ENCODE data around the gene ERC2.

The ERC2 gene

DNA sequence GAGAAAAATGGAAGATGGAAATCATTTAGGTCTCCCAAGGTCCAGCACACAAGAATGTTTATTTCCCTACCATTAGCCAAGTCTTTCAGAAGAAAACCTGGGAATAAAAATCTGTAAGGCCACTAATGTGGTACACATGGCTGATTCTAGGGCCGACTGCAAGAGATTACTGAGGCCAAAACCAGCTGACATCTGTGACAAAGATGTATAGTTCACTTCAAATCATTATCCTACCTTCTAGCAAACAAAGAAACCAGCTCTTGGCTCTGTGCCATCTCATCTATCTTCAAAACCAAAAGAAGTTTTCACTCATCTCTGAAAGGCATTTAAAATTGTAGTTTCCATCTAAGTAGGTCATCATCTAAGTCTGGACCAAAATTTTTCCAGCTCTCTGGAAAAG, 43.9 kb downstream of the ERC2 start:
- no peak for DNase-seq

DNA sequence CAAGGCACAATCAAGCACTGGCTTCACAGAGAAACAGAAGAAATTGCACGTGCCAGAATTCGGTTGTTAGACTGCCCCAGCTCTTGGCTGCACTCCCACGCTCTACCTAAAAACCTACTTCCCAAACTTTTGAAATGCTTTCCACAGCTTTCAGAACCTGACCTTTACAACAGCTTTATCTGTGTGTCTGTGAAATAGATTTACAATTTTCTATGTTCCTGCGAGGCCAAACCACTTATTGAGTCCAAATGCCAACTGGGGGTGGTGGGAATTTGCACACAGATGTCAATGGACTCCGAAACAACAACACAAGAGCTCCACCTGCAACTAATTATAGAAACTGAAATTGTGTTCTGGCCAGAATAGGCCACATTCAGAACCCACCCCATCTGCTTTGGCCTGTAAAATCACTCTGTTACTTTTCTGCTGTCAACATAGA, 44.6 kb downstream of the ERC2 start:
- no peak for DNase-seq

DNA sequence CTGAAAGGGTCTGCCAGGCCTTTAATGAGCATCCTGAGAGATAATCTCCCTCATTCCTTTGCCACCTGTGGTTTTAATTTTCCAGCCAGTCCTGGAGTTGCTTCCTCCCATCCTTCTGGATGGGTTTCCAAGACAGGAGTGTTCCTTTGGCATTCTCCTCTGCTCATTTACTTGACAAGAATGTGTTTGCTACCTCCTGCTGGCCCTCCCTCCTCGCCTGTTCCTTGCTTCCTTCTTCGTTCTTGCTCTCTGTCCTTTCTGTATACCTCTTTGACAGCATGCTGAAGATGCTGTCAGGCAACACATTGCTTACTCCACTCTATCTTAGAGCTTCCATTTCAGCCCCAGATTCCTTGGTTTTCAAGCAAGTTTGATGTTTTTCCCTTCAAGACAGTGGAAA, 46.0 kb downstream of the ERC2 start:
- no peak for DNase-seq

- DNase-seq = no peak
Observed at GRCh38 chr3:56421205-56421604, 47.1 kb downstream of the ERC2 start.

- DNase-seq = no peak
Observed at GRCh38 chr3:56415652-56416051, 52.6 kb downstream of the ERC2 start.

- DNase-seq = no peak
Observed at GRCh38 chr3:56413911-56414310, 54.4 kb downstream of the ERC2 start.

- DNase-seq = no peak
Observed at GRCh38 chr3:56411166-56411565, 57.1 kb downstream of the ERC2 start.

DNA sequence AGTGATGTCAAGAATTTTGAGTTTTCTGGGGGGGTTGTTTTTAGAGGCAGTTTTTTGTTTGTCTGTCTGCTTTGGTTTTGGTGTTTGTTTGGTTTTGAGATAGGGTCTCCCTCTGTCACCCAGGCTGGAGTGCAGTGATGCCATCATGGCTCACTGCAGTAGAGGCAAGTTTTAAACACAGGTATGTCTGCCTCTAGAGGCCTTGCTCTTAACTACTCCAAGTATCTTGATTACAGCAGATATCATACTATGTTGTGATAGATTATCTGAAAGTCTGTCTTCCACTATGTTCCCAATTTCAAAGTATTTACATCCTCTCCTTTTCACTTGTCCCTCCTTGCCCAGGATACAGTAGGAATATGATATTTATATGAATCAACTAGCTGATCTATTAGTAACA, 57.7 kb downstream of the ERC2 start:
- DNase-seq = no peak

DNA sequence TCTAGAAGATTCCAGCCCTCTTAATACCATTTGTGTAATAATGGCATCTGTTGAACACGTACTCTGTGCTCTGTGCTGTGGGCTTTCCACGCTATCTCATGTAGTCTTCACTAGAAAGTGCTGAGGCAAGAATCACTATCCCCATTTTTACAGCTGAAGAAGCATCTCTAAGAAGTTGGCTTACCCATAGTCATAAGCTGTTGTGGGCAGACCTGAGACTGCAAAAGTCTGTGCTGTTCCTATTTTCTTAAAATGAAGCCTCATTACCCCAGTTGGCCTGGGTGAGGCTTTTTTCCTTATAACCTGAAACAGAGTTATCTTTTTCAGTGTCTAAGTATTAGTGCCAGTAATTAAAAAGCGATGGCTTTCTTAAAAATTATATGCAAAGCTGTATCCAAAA, 58.5 kb downstream of the ERC2 start:
- DNase-seq = no peak

GRCh38 chr3:56408761-56409196, 59.5 kb downstream of the ERC2 start:
- no peak for DNase-seq

DNA sequence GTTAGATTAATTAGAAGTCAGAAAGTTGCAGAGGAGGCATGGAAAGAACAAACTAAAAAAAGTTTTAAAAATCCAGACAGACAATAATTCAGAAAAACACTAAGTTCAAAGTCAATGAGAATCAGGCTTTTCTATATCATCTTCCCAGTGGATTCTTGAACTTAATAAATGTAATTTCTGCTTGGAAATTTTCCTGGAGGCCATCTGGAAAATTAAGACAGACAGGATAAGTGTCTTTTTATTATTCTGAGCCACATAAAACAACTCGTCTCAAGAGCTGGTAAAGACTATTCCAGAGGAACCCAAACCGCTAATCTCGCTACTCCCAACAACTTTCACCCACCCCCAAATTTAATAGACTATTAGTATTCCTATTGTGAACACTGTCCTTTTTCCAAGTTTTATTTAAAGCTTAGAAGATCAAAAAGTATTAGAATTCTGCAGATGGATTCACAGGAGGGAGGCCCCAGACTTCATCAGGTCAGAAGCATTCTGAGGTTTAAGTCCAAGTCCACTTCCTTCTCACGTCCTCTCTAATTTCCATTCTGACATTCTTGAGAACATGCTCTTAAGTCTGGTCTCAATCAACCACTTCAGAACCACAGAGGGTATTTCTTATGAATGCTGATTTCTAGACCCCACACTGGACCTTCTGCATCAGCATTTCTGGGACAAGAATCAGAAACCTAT, 61.3 kb downstream of the ERC2 start:
- DNase-seq = no peak

GRCh38 chr3:56404884-56405283, 63.4 kb downstream of the ERC2 start:
- no peak for DNase-seq

DNA sequence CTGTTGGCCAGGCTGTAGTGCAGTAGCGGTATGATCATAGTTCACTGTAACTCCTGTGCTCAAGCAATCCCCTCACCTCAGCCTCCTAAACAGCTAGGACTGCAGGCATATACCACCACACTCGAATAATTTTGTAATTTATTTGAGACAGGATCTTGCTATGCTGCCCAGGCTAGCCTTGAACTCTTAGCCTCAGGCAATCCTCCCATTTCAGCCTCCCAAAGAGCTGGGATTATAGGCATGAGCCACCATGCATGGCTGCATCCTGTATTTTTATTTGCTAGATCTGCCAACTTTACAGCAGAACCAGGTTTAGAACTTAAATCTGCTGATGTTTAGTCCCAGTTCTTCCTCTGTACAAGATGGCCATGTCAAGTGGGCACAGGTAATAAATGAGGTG, 69.6 kb downstream of the ERC2 start:
- DNase-seq = no peak

GRCh38 chr3:56397798-56398197, 70.5 kb downstream of the ERC2 start:
- no peak for DNase-seq

DNA sequence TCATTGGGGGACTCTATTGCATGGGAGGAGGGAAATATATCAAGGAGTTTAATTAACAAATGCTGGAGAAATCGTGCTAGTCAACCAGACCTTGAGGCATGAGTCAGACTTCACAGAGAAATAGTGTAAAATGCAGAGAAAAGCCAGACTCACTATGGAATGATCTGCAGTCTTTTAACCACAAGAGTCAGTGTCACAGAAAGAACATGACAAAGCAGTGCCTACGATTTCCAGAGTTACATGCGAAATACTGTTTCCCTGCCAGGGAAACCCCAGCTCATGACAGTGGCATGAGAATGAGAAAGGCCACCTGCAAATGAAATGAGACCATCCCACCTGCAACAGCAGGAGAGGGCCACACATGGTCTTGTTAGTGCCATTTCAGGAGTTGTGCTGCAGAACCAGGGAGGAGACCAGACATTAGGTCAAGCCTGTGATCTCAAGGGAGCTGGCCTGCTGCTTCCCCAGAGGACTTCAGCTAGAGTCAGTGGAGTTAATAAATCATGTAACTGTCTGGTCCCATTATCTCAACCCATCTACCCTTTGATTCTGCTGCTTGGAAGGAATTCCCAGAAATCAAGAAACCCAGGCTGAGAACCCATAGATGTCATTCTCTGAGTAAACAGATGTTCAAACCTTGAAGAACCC, 79.0 kb downstream of the ERC2 start:
- DNase-seq = no peak

- DNase-seq = no peak
Observed at GRCh38 chr3:56383092-56383491, 85.2 kb downstream of the ERC2 start.

GRCh38 chr3:56379723-56380287, 88.5 kb downstream of the ERC2 start:
- no peak for DNase-seq

DNA sequence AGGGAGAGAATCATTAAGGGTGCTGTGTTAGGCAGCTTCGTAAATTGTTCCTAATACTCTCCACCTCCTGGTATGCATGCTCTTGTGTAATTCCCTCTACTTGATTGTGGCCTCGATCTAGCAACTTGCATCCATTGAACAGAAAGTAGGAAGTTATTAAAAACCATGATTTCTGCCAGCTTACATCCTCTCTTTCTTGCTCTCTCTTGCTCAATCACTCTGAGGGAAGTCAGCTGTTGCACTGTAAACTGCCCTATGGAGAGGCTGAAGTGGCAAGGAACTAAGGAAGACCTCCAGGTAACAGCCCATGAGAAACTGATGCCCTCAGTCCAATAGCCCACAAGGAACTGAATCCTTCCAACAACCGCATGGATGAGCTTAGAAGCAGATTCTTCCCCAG, 92.6 kb downstream of the ERC2 start:
- DNase-seq = no peak

DNA sequence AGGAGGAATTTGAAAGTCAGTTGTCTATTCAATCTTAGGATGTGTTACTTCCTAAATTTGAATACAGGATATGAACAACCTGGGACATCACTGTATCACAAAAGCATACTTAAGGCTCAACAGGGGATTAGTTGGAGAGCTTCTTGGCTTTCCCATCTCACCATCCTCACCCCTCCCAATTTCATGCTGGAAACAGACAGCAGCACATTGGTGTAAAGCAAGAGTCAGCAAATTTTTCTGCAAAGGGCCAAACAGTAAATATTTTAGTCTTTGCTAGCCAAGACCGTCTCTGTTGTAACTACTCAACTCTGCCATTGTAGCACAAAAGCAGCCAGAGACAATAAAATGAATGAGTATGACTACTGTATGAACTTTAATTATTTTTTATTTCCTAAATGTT, 94.9 kb downstream of the ERC2 start:
- DNase-seq = no peak

DNA sequence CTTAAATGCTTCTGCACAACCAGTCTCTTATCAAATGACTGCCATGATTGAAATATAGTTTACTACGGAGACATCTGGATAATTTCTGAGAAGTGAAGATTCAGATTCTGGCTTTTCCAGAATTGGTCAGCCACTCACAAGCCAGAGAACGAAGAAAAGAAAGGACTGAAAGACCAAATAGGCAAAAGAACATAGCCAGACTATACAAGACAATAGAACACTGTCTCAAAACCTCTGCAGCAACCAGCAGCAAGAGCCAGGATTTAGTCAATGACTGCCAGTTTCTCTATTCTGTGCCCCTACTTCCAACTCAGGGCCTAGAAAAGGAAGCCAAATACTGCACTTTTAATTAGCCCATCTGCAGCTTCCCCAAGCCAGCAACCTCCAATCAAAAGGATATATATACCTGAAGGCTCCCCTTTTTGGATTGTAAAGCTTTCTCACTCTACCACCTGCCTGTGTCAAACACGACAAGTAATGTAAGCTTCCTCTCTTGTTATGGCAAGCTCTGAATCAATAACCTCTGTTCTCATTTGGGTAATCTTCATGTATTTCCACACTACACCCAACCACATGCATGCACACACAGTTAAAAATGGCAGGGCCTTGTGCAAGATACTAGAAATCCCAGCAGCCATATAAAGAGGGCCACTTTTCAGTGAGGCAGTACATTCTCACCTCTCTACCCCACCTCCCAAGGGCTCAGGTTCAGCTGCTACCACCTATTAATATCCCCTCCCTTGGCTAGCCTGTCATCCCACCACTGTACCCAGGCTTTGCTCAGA, 97.1 kb downstream of the ERC2 start:
- no peak for DNase-seq

- DNase-seq = no peak
Observed at GRCh38 chr3:56369914-56370313, 98.4 kb downstream of the ERC2 start.

DNA sequence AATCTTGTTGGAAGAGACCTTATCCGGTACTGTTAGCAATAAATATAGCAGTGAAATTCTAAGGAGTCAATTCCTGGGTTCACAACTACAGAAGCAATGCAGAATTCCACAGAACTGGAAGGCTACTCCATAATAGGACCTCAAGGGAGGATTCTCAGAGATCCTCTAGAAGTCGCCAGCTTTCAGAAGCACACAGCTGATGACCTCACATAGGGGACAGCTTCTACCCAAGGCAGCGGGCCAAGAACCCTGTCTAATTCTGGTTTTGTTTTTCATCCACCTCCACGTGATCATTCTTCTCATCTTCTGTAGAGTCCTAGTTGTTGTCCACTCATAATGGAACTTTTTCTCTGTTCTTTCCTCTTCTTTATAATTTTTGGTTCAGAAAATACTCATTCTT, 99.4 kb downstream of the ERC2 start:
- DNase-seq = no peak

GRCh38 chr3:56366641-56367162, 101.6 kb downstream of the ERC2 start:
- DNase-seq = no peak

Measured in activated CD4-positive, alpha-beta T cell treated with anti-CD3 and anti-CD28 coated beads for 4 hours (primary cell).